Muscle of back (tissue), 11 donors: Measurements from ENCODE around the gene UBE2F. TPM values are rescaled to one million over a fixed set of nuclear protein-coding genes. Genes with fewer than 3 reads are reported as not detected.
"Not testable (repeated sequence)": the region's sequence is repeated elsewhere in the genome, so short reads cannot be mapped to it uniquely, and the experiment has no call there.

Source experiments
- DNase-seq, 3 donors: peaks; one replicate each; pipeline versions ENCODE4 v3.0.0 to v3.0.0-alpha.2; 2013
- polyA plus RNA-seq, 10 donors: library from polyadenylated mRNA; unstranded; fragments of 120-200 nt; gene quantifications; one replicate each; pipeline ENCODE4 v1.2.1, GENCODE V29; 2013; ENCODE audit not compliant: insufficient read length in 10 of 10

Gene UBE2F
- polyA plus RNA-seq, 10 donors = 39.1 to 45.5 (median 41.2) TPM

DNA sequence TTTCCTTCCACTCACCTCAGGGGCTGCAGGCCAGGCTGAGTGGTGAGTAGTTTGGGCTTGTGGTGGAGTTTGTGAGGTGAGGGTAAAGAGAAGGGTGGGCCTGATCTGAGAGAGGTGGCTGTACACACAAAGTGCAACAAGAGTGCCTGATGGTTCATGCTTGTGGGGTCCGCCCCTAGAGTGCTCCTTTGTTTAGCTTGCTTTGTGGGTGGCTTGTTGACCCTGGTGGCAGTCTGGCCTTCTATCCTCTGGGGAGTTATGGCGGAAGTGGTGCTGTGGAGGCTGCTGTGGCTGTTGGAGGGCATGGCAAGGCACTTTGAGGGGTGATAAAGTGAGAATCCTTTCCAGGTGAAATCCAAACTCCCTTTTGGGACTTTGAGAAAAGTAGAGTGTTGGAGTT lies 10.6 kb downstream of the UBE2F start:
- no peak for DNase-seq

- DNase-seq = peak in 1 of 3 donors; percentile 51
These were observed 11.4 kb downstream of the UBE2F start for GRCh38 chr2:237978058-237978712.

GRCh38 chr2:237979331-237979730 lies 12.5 kb downstream of the UBE2F start:
- DNase-seq = no peak

DNA sequence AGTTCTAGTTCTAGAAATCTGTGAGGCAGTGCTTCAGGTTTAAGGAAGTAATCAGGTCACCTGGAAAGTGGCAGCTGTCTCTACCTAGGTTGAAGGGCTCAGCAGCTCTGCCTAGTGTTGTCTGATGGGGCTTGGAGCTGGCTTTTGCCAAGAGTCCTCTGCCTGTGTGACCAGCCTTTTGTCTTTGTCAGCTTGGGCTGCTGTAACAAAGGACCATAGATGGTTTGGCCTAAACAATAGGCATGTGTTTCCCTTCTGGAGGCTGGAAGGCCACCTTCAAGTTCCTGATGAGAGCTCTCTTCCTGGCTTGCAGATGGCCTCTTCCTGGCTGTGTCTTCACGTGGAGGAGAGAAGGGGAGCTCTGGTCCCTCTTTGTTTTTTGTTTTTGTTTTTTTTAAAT lies 13.3 kb downstream of the UBE2F start:
- no peak for DNase-seq

GRCh38 chr2:237980751-237981150 lies 13.9 kb downstream of the UBE2F start:
- DNase-seq = no peak

- DNase-seq = not testable (repeated sequence)
These were observed 14.8 kb downstream of the UBE2F start for GRCh38 chr2:237981621-237982020.

- no peak for DNase-seq
These were observed 15.4 kb downstream of the UBE2F start for GRCh38 chr2:237982039-237982725.

GRCh38 chr2:237983922-237984321 lies 17.1 kb downstream of the UBE2F start:
- no peak for DNase-seq

GRCh38 chr2:237987268-237987667 lies 20.5 kb downstream of the UBE2F start:
- DNase-seq = no peak

- no peak for DNase-seq
These were observed 26.9 kb downstream of the UBE2F start for GRCh38 chr2:237993701-237994100.

DNA sequence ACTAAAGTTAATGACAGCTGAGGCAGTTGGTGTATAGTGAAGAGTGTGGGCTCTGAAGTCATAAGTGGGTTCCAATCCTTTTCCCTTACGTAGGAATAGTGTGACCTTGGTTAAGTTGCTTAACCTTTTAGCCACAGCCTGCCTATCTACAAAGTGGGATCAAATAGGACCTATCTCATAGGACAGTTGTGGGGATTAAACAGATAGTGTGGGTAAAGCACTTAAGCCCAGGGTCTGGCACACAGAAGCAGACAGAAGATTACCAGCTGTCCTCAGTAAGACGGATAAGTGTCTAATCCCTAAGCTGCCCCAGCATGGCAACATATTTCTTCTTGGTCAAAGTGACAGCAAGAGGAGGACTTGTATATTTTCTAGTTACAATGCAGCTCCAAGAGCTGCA lies 28.2 kb downstream of the UBE2F start:
- no peak for DNase-seq

- DNase-seq = no peak
These were observed 29.3 kb downstream of the UBE2F start for GRCh38 chr2:237996021-237996593.

DNA sequence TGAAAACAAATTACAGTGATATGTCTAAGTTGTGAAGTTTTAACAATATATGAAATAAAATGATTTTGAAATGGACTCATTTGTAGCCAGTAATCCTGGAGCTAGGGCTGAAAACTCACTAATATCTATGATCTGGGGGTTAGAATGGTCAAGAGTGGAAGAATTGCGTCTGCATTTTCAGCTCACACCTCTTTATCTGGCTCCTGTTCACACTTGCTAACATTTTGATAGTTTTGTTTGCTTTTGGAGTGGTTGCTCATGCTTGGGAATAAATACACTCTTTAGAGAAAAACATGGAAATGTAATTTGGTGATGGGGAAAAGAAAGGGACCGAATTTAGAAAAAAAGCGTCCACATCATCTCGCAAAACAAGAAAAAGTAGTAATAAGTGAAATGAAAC lies 30.7 kb downstream of the UBE2F start:
- DNase-seq = no peak

GRCh38 chr2:237998530-237998929 lies 31.7 kb downstream of the UBE2F start:
- no peak for DNase-seq

DNA sequence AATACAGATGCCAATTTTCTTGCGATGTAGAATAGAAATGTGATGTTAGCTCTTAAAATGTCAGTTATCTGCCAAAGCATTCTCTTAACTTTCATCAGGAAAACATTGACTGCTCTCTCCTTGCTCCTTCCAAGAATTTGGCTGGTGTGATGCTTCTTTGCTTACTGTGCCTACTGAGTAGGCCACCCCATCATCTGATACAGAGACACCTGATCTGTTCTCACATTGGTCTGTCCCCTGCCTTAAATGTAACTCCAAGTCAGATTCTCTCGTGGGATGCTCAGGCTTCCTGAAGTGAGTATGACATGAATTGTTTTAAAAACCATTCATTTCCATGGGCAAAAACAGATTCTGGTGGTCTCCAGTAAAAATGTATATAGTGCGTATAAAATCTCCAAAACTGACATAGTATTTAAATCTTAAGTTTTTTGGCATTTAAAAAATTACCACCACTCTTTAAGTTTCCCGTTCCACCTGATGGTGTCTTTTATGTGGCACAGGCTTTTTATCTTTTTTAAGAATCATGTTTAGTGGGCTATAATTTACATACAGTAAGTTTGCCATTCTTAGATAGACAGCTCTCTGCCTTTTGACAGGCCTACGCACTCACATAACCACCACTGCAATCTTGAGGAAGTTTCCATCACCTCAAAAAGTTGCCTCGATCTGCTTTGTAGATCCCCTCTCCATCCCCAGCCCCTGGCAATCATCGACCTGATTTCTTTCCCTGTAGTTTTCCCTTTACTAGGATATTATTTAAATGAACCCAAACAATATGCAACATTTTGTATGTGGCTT lies 36.6 kb downstream of the UBE2F start:
- no peak for DNase-seq

GRCh38 chr2:238004077-238004830 lies 37.4 kb downstream of the UBE2F start:
- no peak for DNase-seq

GRCh38 chr2:238005528-238005927 lies 38.7 kb downstream of the UBE2F start:
- no peak for DNase-seq

DNA sequence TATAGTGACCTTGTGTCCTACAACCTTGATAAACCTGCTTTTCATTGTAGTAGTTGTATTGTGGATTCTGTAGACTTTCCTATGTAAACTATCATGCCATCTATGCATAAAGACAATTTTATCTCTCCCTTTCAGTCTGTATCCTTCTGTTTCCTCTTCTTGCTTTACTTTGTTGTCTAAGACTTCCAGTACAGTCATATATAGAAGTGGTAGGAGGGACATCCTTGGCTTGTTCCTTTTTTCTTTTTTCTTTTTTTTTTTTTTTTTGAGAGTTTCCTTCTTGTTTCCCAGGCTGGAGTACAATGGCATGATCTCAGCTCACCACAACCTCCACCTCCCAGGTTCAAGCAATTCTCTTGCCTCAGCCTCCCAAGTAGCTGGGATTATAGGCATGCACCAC lies 39.7 kb downstream of the UBE2F start:
- DNase-seq = no peak

DNA sequence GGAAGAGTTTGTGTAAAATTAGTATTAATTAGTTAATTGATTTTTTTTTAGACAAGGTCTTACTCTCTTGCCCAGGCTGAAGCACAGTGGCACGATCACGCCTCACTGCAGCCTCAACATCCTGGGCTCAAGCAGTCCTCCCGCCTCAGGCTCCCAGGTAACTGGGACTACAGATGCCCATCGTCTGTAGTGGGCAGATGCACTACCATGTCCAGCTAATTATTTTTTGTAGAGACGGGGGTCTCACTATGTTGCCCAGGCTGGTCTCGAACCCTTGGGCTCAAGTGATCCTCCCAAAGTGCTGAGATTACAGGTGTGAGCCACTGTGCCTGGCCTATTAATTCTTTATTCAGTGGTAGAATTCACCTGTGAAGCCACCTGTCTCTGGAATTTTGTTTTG lies 41.1 kb downstream of the UBE2F start:
- no peak for DNase-seq

DNA sequence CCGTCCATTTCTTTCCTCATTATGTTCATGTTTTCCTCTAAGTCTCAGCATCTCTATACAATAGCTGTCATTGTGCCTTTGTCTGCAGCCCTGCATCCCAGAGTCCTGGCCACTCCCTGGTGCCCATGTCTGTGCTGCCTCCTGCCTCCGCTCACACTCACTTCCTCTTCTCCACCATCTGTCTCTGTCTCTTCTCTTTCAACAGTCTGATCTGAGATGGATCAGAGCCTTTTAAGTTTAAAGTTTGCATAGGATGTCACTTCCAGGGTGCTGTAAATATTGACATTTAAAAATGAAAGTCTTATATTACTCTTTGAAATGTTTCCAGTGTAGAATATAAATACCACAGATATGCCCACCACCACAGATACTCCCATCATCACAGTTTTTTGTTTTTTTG lies 42.7 kb downstream of the UBE2F start:
- DNase-seq = no peak

DNA sequence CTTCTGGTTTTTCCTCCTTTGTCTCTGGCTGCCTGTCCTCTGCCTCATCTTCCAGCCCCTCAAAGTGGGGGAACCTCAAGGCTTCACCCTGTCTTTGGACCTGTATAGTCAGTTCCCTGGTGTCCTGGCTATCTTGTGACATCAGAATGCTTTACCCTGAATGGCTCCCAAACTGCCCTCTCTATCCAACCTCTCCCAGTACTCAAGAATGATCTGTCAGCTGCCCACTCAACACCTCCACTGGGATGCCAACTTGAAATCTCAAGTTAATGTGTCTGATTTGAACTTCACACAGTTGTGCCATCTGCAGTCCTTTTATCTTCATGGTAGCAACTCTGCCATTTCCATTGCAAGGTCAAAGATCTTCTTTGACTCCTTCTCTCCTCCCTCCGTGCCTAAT lies 43.8 kb downstream of the UBE2F start:
- no peak for DNase-seq

DNA sequence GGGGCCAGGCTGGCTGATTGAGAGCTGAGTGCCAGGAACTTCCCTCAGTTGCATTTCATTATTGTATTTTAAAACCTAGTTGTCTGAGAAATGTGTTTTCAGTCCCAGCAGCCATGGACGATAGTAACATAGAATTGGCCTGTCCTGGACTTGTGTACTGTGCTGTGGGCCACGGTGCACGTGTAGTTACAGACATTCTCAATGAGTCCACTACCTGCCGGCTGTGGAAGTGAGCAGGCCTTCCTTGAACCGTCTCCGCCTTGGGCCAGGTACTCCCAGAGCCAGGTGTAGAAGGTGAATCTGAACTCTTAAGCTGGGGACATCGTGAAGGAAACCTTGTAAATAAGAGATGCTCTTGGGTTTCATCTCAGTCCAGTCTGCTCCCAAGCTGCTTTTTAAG lies 47.0 kb downstream of the UBE2F start:
- DNase-seq = no peak
